B cell (primary cell): ENCODE data around the gene IRGC. TPM values are rescaled to one million over a fixed set of nuclear protein-coding genes. Genes with fewer than 3 reads are reported as not detected.

Experiments used
- ATAC-seq: fragments of 200-7000 bp; cut with Tn5 transposase; one replicate; pipeline ENCODE4 v1.10.0; 2021; ENCODE audit warnings: low read depth, mild to moderate bottlenecking, moderate number of reproducible peaks, moderate library complexity
- CTCF ChIA-PET: fragments of 350-600 bp; sonication (Branson Sonifier 250); formaldehyde crosslinking; loops from one replicate; lab custom pipeline; 2021; ENCODE audit warnings: antibody characterized with exemption, inconsistent platforms; lab: Charles Lee
- POLR2A ChIA-PET: fragments of 350-600 bp; sonication (Branson Sonifier 250); formaldehyde crosslinking; loops from one replicate; lab custom pipeline; 2021; ENCODE audit warnings: antibody characterized with exemption; lab: Charles Lee
- DNase-seq: peaks from one replicate; pipeline ENCODE4 v3.0.0; 2013
- H2AFZ ChIP-seq: 2 replicates; pipeline ENCODE4 v1.6.1; 2012; ENCODE audit warnings: mild to moderate bottlenecking, low read depth, low read length; ENCODE audit not compliant: insufficient read depth, poor library complexity, severe bottlenecking
- H3K27ac ChIP-seq, 2 donors: 1 replicate in 1 of 2; 2 replicates in 1 of 2; pipeline ENCODE4 v1.5.1; 2012 to 2013; ENCODE audit warnings: low read length in 2 of 2, mild to moderate bottlenecking in 2 of 2, moderate library complexity in 1 of 2
- H3K27me3 ChIP-seq, 4 experiments: fragments of 200-600 bp in 1 of 4; sonication (generic) in 1 of 4; replicated peaks in 1 of 4; 1 replicate in 2 of 4; 2 replicates in 2 of 4; pipeline versions ENCODE4 v1.6.1 to v1.7.0; 2013 to 2016; ENCODE audit warnings: low read length in 3 of 4, mild to moderate bottlenecking in 2 of 4, mixed read lengths in 1 of 4, moderate library complexity in 1 of 4; ENCODE audit not compliant: insufficient read depth in 4 of 4, control insufficient read depth in 3 of 4; ENCODE audit errors: control extremely low read depth in 1 of 4
- H3K36me3 ChIP-seq, 2 experiments: replicated peaks in 1 of 2; 1 replicate in 1 of 2; 2 replicates in 1 of 2; pipeline versions ENCODE4 v1.6.1 to v1.7.1; 2013; ENCODE audit warnings: low read length in 1 of 2; ENCODE audit not compliant: insufficient read depth in 2 of 2, control insufficient read depth in 1 of 2; ENCODE audit errors: control extremely low read depth in 1 of 2, extremely low read depth in 1 of 2
- H3K4me1 ChIP-seq, 2 donors: fragments of 200-600 bp in 1 of 2; sonication (generic) in 1 of 2; 1 replicate in 1 of 2; 2 replicates in 1 of 2; pipeline versions ENCODE4 v1.5.1 to v1.6.1; 2013 to 2017; ENCODE audit warnings: low read length in 2 of 2; ENCODE audit not compliant: control insufficient read depth in 2 of 2, insufficient read depth in 2 of 2
- H3K4me2 ChIP-seq: replicated peaks from 2 replicates; pipeline ENCODE3; 2012; ENCODE audit warnings: mild to moderate bottlenecking, low read depth, low read length; ENCODE audit not compliant: poor library complexity, severe bottlenecking
- H3K4me3 ChIP-seq, 5 experiments: fragments of 200-600 bp in 1 of 5; sonication (generic) in 1 of 5; 1 replicate in 3 of 5; 2 replicates in 2 of 5; pipeline versions ENCODE4 v1.5.1 to v1.7.0; 2011 to 2016; ENCODE audit warnings: low read length in 4 of 5, mild to moderate bottlenecking in 4 of 5, low read depth in 2 of 5, control low read depth in 1 of 5, moderate library complexity in 1 of 5; ENCODE audit not compliant: insufficient read depth in 1 of 5; ENCODE audit errors: control extremely low read depth in 1 of 5, extremely low read depth in 1 of 5
- H3K79me2 ChIP-seq: fragments of 200-600 bp; sonication (generic); one replicate; pipeline ENCODE4 v1.6.0; 2016; ENCODE audit warnings: low read length; ENCODE audit not compliant: control insufficient read depth, insufficient read depth
- H3K9ac ChIP-seq: fragments of 200-600 bp; sonication (generic); 2 replicates; pipeline ENCODE4 v1.6.1; 2017; ENCODE audit warnings: mild to moderate bottlenecking, low read length, moderate library complexity
- H3K9me3 ChIP-seq, 3 donors: one replicate each; pipeline versions ENCODE4 v1.6.1 to v1.7.1; 2013; ENCODE audit warnings: low read length in 2 of 3; ENCODE audit not compliant: control insufficient read depth in 2 of 3, insufficient read depth in 1 of 3; ENCODE audit errors: control extremely low read depth in 1 of 3
- H4K20me1 ChIP-seq: 2 replicates; pipeline ENCODE4 v1.6.0; 2012; ENCODE audit warnings: mild to moderate bottlenecking, low read length; ENCODE audit not compliant: insufficient read depth, control insufficient read depth, poor library complexity, severe bottlenecking
- H3K27ac Mint-ChIP-seq: one replicate; pipeline ENCODE4 v1.8.0; 2021; ENCODE audit warnings: mixed read lengths
- H3K27me3 Mint-ChIP-seq: one replicate; pipeline ENCODE4 v1.8.0; 2021; ENCODE audit warnings: mixed read lengths
- H3K4me1 Mint-ChIP-seq: one replicate; pipeline ENCODE4 v1.8.0; 2021; ENCODE audit warnings: mixed read lengths
- H3K4me3 Mint-ChIP-seq: one replicate; pipeline ENCODE4 v1.8.0; 2021; ENCODE audit warnings: mixed read lengths
- H3K9me3 Mint-ChIP-seq: one replicate; pipeline ENCODE4 v1.8.0; 2022; ENCODE audit warnings: mixed read lengths; ENCODE audit not compliant: insufficient read depth
- CTCF ChIP-seq: fragments of 200-600 bp; IDR thresholded peaks from one replicate; pipeline ENCODE4 v1.8.0; 2022; ENCODE audit warnings: antibody characterized with exemption, mild to moderate bottlenecking
- EZH2 ChIP-seq: IDR thresholded peaks from 2 replicates; pipeline ENCODE4 v1.6.1; 2012; ENCODE audit warnings: borderline replicate concordance, low read depth, mild to moderate bottlenecking, moderate library complexity, low read length; ENCODE audit not compliant: insufficient read depth, poor library complexity, severe bottlenecking
- WGBS: methylation state at CpG from one replicate; pipeline ENCODE4 v1.1.5; 2013; ENCODE audit warnings: missing lambda C conversion rate; ENCODE audit not compliant: insufficient coverage; 5-methylcytosine and 5-hydroxymethylcytosine counted together
- intact Hi-C: fragments of 100-400 bp; cut with micrococcal nuclease; formaldehyde crosslinking; loops from one replicate; pipeline ENCODE4 v1.10.0; 2022
- polyA plus RNA-seq: library from polyadenylated mRNA; depleted of rRNA; stranded (reverse); fragments of >200 nt; gene quantifications from 2 replicates; pipeline ENCODE4 v1.2.3, GENCODE V29; 2012
- total RNA-seq, 2 donors: library from RNA; stranded (reverse); fragments of 120-200 nt in 1 of 2; gene quantifications; 1 replicate in 1 of 2; 2 replicates in 1 of 2; pipeline versions ENCODE4 v1.2.3 to v1.2.4, GENCODE V29; 2013 to 2022

IRGC gene
- total and polyA plus RNA-seq, 2 donors (not counting 1 experiment from before 2014, with no cell fraction given): not detected

- Mint-ChIP-seq H3K27ac (no peak overlapping the region), H3K27me3 (peaks cover 14% of the 10 kb centered on the region), H3K4me3 (peak overlapping the region; percentile 84), H3K4me1 (peaks cover 37% of the 10 kb centered on the region), H3K9me3 (no peaks in the 10 kb centered on the region)
- no peaks in the 10 kb centered on the region for H4K20me1 ChIP-seq
- H3K27me3 ChIP-seq: peaks cover 0 to 27% (median 7%) of the 10 kb centered on the region in 4 experiments
- peak overlapping the region; percentile 70 for H3K9ac ChIP-seq
- no peaks in the 10 kb centered on the region for H3K79me2 ChIP-seq
- peak overlapping the region in 4 of 5 experiments; percentile 35 to 79 (median 60) for H3K4me3 ChIP-seq
- 46% methylated on average over 29 of the region's 29 CpGs for WGBS
- H3K4me2 ChIP-seq: peak overlapping the region; percentile 99
- no peak for DNase-seq
- no peaks in the 10 kb centered on the region for H3K36me3 ChIP-seq
- ChIA-PET POLR2A (interaction anchor here (0.8 kb wide), 1 partner anchor 109 kb away, joined by 5 read pairs; no protein-coding TSS in a partner anchor), CTCF (interaction anchor here (0.7 to 2.6 kb wide), 14 partner anchors 10 to 166 kb away, joined by 3 to 10 read pairs (median 3); partner anchors contain the start of gene IRGQ)
- no peak for TF ChIP-seq EZH2
- TF ChIP-seq CTCF: no peak
- peak overlapping the region; percentile 34 for H2AFZ ChIP-seq
- no peak for ATAC-seq
- no peak overlapping the region for H3K27ac ChIP-seq
- intact Hi-C loops: loop anchor here (1.0 to 2.0 kb wide), 5 partner anchors 33 to 205 kb away; partner anchors contain the start of gene ZNF575
- peaks cover 0 to 23% (median 0%) of the 10 kb centered on the region in 3 donors for H3K9me3 ChIP-seq
- H3K4me1 ChIP-seq: peaks cover 35 to 45% of the 10 kb centered on the region in 2 donors
Measured at GRCh38 chr19:43667876-43668405, 47.9 kb upstream of the IRGC start.
